Nephron (organoid): ENCODE data around the gene EBNA1BP2.
"Not testable (repeated sequence)": the region's sequence is repeated elsewhere in the genome, so short reads cannot be mapped to it uniquely, and the experiment has no call there.

Source experiments
- H3K27ac Mint-ChIP-seq, 3 experiments: 2 replicates each; pipeline ENCODE4 v1.8.0; 2020; ENCODE audit warnings: mixed read lengths in 3 of 3, mild to moderate bottlenecking in 2 of 3, moderate library complexity in 1 of 3
- H3K27me3 Mint-ChIP-seq: 2 replicates; pipeline ENCODE4 v1.8.0; 2021; ENCODE audit warnings: low read depth, mild to moderate bottlenecking, moderate library complexity, mixed read lengths
- H3K36me3 Mint-ChIP-seq: 2 replicates; pipeline ENCODE4 v1.8.0; 2020; ENCODE audit warnings: low read depth, mixed read lengths
- H3K4me1 Mint-ChIP-seq: 2 replicates; pipeline ENCODE4 v1.8.0; 2020; ENCODE audit warnings: mixed read lengths
- H3K4me3 Mint-ChIP-seq, 3 experiments: 2 replicates each; pipeline ENCODE4 v1.8.0; 2020; ENCODE audit warnings: mild to moderate bottlenecking in 3 of 3, mixed read lengths in 3 of 3, moderate library complexity in 2 of 3
- H3K9me3 Mint-ChIP-seq: 2 replicates; pipeline ENCODE4 v1.8.0; 2020; ENCODE audit warnings: mixed read lengths
- TF ChIP-seq, protein P1 (sequence below), 3 experiments: fragments of 200-600 bp; sonication (generic); IDR thresholded peaks; one replicate each; pipeline ENCODE4 v1.5.0; 2021; ENCODE audit warnings: antibody characterized with exemption in 3 of 3; ENCODE audit not compliant: unreplicated experiment in 3 of 3

The EBNA1BP2 gene, protein sequence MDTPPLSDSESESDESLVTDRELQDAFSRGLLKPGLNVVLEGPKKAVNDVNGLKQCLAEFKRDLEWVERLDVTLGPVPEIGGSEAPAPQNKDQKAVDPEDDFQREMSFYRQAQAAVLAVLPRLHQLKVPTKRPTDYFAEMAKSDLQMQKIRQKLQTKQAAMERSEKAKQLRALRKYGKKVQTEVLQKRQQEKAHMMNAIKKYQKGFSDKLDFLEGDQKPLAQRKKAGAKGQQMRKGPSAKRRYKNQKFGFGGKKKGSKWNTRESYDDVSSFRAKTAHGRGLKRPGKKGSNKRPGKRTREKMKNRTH

DNA sequence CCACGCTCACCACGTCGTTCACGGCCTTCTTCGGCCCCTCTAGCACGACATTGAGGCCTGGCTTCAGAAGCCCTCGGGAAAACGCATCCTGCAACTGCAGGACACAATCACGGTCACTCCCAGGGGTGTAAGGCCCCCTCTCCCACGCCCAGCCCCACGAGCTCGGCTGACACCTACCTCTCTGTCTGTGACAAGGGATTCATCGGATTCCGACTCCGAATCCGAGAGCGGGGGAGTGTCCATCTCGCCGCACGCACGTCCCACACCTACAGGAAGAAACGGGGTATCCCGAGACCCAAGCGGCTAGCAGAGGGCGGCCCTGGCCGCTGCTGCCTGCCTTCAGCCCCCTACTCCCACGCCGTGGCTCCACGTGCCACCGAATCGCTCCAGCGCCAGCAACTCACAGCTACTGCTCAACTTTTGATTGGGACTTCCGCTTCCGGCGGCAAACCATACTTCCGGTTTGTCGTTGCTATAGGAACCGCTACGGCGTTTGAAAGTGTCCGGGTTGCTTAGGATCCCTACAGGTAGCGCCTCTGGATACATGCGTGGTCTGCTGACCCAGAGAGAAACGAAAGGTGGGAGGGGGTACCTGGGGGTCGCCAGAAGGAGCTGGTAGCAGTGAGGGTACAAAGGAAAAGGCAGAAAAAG, at the start of gene EBNA1BP2, which contains the start of gene CFAP57:
TSS of gene EBNA1BP2 (minus strand) at position 415 of the 651 bp plus-strand sequence. CDS start at position 243, 172 bp downstream.
TSS of gene CFAP57 (plus strand) at position 455 of the 651 bp plus-strand sequence. CDS start 424 bp downstream, outside the sequence.
- Mint-ChIP-seq H3K27ac (peak within 1 kb of the TSS in 2 of 3 experiments; percentile 78 to 80), H3K36me3 (peaks cover 40% of the 10 kb centered on the region), H3K9me3 (no peaks in the 10 kb centered on the region), H3K4me3 (peak within 1 kb of the TSS; percentile 98 to 99 (median 99)), H3K4me1 (peaks cover 15% of the 10 kb centered on the region), H3K27me3 (peaks cover 9% of the 10 kb centered on the region)
- TF ChIP-seq, protein P1, sequence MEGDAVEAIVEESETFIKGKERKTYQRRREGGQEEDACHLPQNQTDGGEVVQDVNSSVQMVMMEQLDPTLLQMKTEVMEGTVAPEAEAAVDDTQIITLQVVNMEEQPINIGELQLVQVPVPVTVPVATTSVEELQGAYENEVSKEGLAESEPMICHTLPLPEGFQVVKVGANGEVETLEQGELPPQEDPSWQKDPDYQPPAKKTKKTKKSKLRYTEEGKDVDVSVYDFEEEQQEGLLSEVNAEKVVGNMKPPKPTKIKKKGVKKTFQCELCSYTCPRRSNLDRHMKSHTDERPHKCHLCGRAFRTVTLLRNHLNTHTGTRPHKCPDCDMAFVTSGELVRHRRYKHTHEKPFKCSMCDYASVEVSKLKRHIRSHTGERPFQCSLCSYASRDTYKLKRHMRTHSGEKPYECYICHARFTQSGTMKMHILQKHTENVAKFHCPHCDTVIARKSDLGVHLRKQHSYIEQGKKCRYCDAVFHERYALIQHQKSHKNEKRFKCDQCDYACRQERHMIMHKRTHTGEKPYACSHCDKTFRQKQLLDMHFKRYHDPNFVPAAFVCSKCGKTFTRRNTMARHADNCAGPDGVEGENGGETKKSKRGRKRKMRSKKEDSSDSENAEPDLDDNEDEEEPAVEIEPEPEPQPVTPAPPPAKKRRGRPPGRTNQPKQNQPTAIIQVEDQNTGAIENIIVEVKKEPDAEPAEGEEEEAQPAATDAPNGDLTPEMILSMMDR (IDR thresholded peaks at IDR 0.05; ENCODE audit: unreplicated experiment in 3 of 3), result no peak

DNA sequence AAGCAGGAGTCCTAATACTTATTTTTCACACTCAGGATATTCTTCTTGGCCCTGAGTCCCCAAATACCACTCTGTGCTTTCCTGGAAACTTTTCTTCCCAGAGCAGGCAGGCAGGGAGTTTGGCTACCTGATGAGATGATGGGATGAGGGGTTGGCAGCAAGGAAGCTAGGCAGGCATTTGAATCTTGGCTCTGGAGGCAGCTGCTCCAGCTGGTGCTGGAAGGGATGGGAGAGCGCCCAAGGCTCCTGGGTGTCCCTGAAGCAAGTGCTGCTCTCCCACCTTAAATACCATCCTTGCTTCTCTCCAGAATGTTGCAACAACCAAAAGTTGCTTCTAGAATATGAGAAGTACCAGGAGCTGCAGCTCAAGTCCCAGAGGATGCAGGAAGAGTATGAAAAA, 49.7 kb upstream of the EBNA1BP2 start:
- Mint-ChIP-seq H3K4me3 (no peak overlapping the region), H3K4me1 (no peaks in the 10 kb centered on the region), H3K27ac (no peak overlapping the region), H3K27me3 (peaks cover 27% of the 10 kb centered on the region), H3K9me3 (no peaks in the 10 kb centered on the region), H3K36me3 (no peaks in the 10 kb centered on the region)
- TF ChIP-seq, protein P1 (IDR thresholded peaks at IDR 0.05; ENCODE audit: unreplicated experiment in 3 of 3), result no peak

DNA sequence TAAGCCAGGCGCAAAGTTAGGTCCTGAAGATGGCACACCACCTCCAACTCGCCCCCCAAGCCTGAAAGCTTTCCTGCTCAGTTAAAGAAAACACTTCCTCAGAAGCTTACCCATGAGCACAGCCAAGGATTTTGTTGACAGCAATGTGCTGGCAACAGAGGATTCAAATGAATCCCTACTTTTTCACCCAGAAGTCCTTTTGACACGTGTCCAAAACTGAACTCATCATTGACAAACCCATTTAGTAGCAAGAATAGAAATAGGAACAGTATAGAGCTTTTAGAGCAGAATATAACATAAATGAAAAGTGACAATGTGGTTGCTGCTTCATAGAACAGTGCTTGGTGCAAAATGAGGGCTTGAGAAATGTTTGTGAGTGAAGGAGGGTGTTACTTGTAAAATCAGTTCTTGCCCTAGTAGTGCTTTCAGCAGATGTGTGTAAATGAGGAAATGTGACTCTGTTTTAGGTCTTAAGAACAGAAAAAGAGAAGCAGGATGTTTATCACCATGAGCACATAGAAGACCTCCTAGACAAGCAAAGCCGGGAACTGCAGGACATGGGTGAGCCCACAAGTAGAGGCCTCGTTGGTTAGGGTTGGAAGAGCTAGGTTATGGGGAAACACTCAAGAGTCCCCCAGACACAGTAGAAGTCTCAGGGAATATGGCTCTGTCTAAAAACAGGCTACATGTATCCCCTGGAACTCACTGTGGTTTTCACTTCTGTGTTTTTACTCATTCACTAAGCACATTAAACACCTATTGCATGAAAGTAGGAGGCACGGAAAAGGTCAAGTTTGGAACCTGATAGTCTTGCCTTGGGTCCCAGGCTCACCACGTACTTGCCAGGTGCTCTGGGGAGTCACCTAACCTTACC, 49.1 kb upstream of the EBNA1BP2 start:
- no peak overlapping the region for H3K27ac Mint-ChIP-seq
- peaks cover 32% of the 10 kb centered on the region for H3K27me3 Mint-ChIP-seq
- H3K4me1 Mint-ChIP-seq, result no peaks in the 10 kb centered on the region
- no peaks in the 10 kb centered on the region for H3K36me3 Mint-ChIP-seq
- no peaks in the 10 kb centered on the region for H3K9me3 Mint-ChIP-seq
- H3K4me3 Mint-ChIP-seq, result no peak overlapping the region
- TF ChIP-seq, protein P1 (IDR thresholded peaks at IDR 0.05; ENCODE audit: unreplicated experiment in 3 of 3), result no peak

DNA sequence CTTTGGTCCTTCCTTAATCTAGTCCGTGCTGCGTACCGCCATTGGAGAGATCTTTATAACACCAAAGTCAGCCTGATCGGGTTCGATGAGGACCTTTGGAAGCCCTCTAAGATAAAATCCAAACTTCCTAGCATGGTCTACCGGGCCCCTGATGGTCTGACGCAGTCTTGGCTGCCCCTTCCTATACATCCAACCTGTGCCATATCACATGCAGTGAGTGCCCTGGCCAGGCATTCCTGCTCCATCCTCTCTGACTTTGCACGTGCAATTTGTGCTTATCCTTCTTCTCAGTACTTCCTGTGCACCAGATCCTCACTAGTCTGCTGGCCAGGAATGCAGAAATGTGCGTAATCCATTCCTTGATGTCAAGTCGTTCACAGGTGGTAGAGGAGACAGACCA, 45.7 kb upstream of the EBNA1BP2 start:
- Mint-ChIP-seq H3K9me3 (peaks cover 2% of the 10 kb centered on the region), H3K4me1 (no peaks in the 10 kb centered on the region), H3K4me3 (no peak overlapping the region), H3K27ac (no peak overlapping the region), H3K36me3 (no peaks in the 10 kb centered on the region), H3K27me3 (peaks cover 20% of the 10 kb centered on the region)
- TF ChIP-seq, protein P1 (IDR thresholded peaks at IDR 0.05; ENCODE audit: unreplicated experiment in 3 of 3), result no peak

DNA sequence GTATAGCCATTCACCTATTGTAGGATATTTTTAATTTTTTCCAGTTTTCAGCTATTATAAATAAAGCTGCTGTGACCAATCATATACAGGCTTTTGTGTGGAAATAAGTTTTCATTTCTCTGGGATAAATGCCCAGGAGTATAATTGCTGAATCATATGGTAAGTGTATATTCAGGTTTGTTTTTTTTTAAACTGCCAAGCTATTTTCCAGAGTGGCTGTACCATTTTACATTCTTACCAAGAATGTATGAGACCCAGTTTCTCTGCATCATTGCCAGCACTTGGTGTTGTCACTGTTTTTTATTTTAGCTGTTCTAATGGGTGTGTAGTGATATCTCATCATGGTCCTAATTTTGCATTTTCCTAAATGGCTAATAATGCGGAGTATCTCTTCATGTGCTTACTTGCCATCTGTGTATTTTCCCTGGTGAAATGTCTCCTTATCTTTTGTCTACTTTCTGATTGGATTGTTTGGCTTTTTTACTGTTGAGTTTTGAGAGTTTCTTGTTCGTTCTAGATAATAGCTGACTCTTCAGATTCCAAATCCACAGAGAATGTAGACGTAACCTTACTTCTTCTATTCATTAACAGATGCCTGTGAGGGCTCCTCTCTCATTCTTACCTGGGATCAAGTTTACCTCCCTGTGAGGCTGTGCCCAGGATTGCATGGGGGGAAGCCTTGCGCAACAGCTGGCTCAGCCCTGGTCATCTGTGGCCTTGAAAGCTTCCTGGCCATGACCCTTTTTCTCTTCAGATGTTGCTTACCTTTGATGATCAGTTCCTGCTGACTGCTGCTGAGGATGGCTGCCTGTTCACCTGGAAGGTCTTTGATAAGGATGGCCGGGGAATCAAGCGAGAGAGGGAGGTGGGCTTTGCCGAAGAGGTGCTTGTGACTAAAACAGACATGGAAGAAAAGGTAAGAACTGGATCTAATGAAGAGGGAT, 42.7 kb upstream of the EBNA1BP2 start:
- Mint-ChIP-seq H3K27me3 (peaks cover 11% of the 10 kb centered on the region), H3K9me3 (peaks cover 2% of the 10 kb centered on the region), H3K4me1 (no peaks in the 10 kb centered on the region), H3K27ac (no peak overlapping the region), H3K4me3 (no peak overlapping the region), H3K36me3 (no peaks in the 10 kb centered on the region)
- TF ChIP-seq, protein P1 (IDR thresholded peaks at IDR 0.05; ENCODE audit: unreplicated experiment in 3 of 3), result no peak

DNA sequence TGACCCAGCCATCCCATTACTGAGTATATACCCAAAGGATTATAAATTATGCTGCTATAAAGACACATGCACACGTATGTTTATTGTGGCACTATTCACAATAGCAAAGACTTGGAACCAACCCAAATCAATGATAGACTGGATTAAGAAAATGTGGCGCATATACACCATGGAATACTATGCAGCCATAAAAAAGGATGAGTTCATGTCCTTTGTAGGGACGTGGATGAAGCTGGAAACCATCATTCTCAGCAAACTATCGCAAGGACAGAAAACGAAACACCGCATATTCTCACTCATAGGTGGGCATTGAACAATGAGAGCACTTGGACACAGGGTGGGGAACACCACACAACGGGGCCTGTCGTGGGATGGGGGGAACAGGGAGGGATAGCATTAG, 36.2 kb upstream of the EBNA1BP2 start:
- peaks cover 11% of the 10 kb centered on the region for H3K4me1 Mint-ChIP-seq
- H3K27me3 Mint-ChIP-seq, H3K27ac Mint-ChIP-seq, H3K36me3 Mint-ChIP-seq, H3K4me3 Mint-ChIP-seq: not testable (repeated sequence)
- H3K9me3 Mint-ChIP-seq, result peaks cover 11% of the 10 kb centered on the region
